Mucosa of stomach (tissue), 1 donor: ENCODE measurements around the gene NR2F6.
"Not testable (repeated sequence)": the region's sequence is repeated elsewhere in the genome, so short reads cannot be mapped to it uniquely, and the experiment has no call there.

ENCODE experiments used
- H3K27me3 ChIP-seq: one replicate; pipeline ENCODE4 v1.7.0; 2013; ENCODE audit warnings: mild to moderate bottlenecking, low read length; ENCODE audit not compliant: control insufficient read depth, insufficient read depth
- H3K36me3 ChIP-seq: one replicate; pipeline ENCODE4 v1.7.0; 2013; ENCODE audit warnings: low read length; ENCODE audit not compliant: control insufficient read depth, insufficient read depth
- H3K4me1 ChIP-seq: one replicate; pipeline ENCODE4 v1.7.0; 2013; ENCODE audit warnings: mild to moderate bottlenecking, low read length; ENCODE audit not compliant: control insufficient read depth, insufficient read depth
- H3K4me3 ChIP-seq: one replicate; pipeline ENCODE4 v1.7.0; 2013; ENCODE audit warnings: low read length
- H3K9ac ChIP-seq: one replicate; pipeline ENCODE4 v1.7.0; 2013; ENCODE audit warnings: mild to moderate bottlenecking, low read length, moderate library complexity
- H3K9me3 ChIP-seq: one replicate; pipeline ENCODE4 v1.7.0; 2013; ENCODE audit warnings: mild to moderate bottlenecking, low read length, moderate library complexity; ENCODE audit not compliant: control insufficient read depth
- donor health status: Pancreatic carcinoma.

Gene NR2F6

GRCh38 chr19:17281391-17282304, 35.9 kb upstream of the NR2F6 start, which contains the start of gene ANKLE1:
ANKLE1 (plus strand) TSS chr19:17281901; CDS start chr19:17281921, 20 bp downstream.
- no peak within 1 kb of the TSS for H3K4me3 ChIP-seq
- H3K4me1 ChIP-seq: peaks cover 14% of the 10 kb centered on the region
- H3K9ac ChIP-seq: peak within 1 kb of the TSS; percentile 50
- no peaks in the 10 kb centered on the region for H3K9me3 ChIP-seq
- H3K27me3 ChIP-seq: peaks cover 14% of the 10 kb centered on the region
- peaks cover 5% of the 10 kb centered on the region for H3K36me3 ChIP-seq

- H3K27me3 ChIP-seq: peaks cover 14% of the 10 kb centered on the region
- no peaks in the 10 kb centered on the region for H3K9me3 ChIP-seq
- no peak overlapping the region for H3K9ac ChIP-seq
- no peak overlapping the region for H3K4me3 ChIP-seq
- H3K4me1 ChIP-seq: peaks cover 14% of the 10 kb centered on the region
- H3K36me3 ChIP-seq: peaks cover 11% of the 10 kb centered on the region
Observed at GRCh38 chr19:17279436-17279835, 33.7 kb upstream of the NR2F6 start.

- H3K9me3 ChIP-seq: no peaks in the 10 kb centered on the region
- H3K4me1 ChIP-seq: no peaks in the 10 kb centered on the region
- H3K4me3 ChIP-seq: no peak overlapping the region
- H3K9ac ChIP-seq: no peak overlapping the region
- H3K36me3 ChIP-seq: peaks cover 23% of the 10 kb centered on the region
- H3K27me3 ChIP-seq: no peaks in the 10 kb centered on the region
Observed at GRCh38 chr19:17275441-17276175, 29.9 kb upstream of the NR2F6 start.

GRCh38 chr19:17274892-17275291, 29.2 kb upstream of the NR2F6 start:
- peaks cover 23% of the 10 kb centered on the region for H3K36me3 ChIP-seq
- not testable (repeated sequence) for H3K4me3 ChIP-seq, H3K4me1 ChIP-seq, H3K27me3 ChIP-seq, H3K9ac ChIP-seq, H3K9me3 ChIP-seq

- Histone ChIP-seq H3K4me3 (no peak overlapping the region), H3K4me1 (no peaks in the 10 kb centered on the region), H3K9me3 (no peaks in the 10 kb centered on the region), H3K27me3 (no peaks in the 10 kb centered on the region), H3K36me3 (peaks cover 5% of the 10 kb centered on the region), H3K9ac (no peak overlapping the region)
Observed at GRCh38 chr19:17268754-17269153, 23.0 kb upstream of the NR2F6 start.

- no peaks in the 10 kb centered on the region for H3K4me1 ChIP-seq
Observed at GRCh38 chr19:17266975-17267788, 21.5 kb upstream of the NR2F6 start, which contains the start of gene BABAM1. BABAM1 (plus strand) TSS chr19:17267443; CDS start chr19:17268807, 1,364 bp downstream.

GRCh38 chr19:17266589-17266974, 20.9 kb upstream of the NR2F6 start:
- Histone ChIP-seq H3K36me3 (peaks cover 4% of the 10 kb centered on the region), H3K4me3 (no peak overlapping the region), H3K27me3 (no peaks in the 10 kb centered on the region), H3K9ac (no peak overlapping the region), H3K9me3 (no peaks in the 10 kb centered on the region), H3K4me1 (no peaks in the 10 kb centered on the region)

More at GRCh38 chr19:17266975-17267788, 21.5 kb upstream of the NR2F6 start, which contains the start of gene BABAM1:
- Histone ChIP-seq H3K36me3 (peaks cover 4% of the 10 kb centered on the region), H3K4me3 (peak within 1 kb of the TSS; percentile 99), H3K27me3 (no peaks in the 10 kb centered on the region), H3K9me3 (no peaks in the 10 kb centered on the region), H3K9ac (peak within 1 kb of the TSS; percentile 79)

- Histone ChIP-seq H3K9ac (no peak overlapping the region), H3K4me1 (no peaks in the 10 kb centered on the region), H3K9me3 (no peaks in the 10 kb centered on the region), H3K36me3 (no peaks in the 10 kb centered on the region), H3K27me3 (no peaks in the 10 kb centered on the region), H3K4me3 (no peak overlapping the region)
Observed at GRCh38 chr19:17266026-17266425, 20.3 kb upstream of the NR2F6 start.

- no peak within 1 kb of the TSS for H3K4me3 ChIP-seq
- H3K9ac ChIP-seq: no peak within 1 kb of the TSS
- no peaks in the 10 kb centered on the region for H3K4me1 ChIP-seq
- no peaks in the 10 kb centered on the region for H3K36me3 ChIP-seq
- H3K9me3 ChIP-seq: no peaks in the 10 kb centered on the region
- no peaks in the 10 kb centered on the region for H3K27me3 ChIP-seq
Observed at GRCh38 chr19:17264641-17264979, 18.9 kb upstream of the NR2F6 start, which contains the start of gene USHBP1. USHBP1 (minus strand) TSS chr19:17264745; CDS start chr19:17264299, 446 bp downstream.

- H3K9me3 ChIP-seq: no peaks in the 10 kb centered on the region
- H3K36me3 ChIP-seq: no peaks in the 10 kb centered on the region
- H3K4me3 ChIP-seq: no peak overlapping the region
- no peaks in the 10 kb centered on the region for H3K27me3 ChIP-seq
- no peaks in the 10 kb centered on the region for H3K4me1 ChIP-seq
- no peak overlapping the region for H3K9ac ChIP-seq
Observed at GRCh38 chr19:17263712-17264640, 18.3 kb upstream of the NR2F6 start.

- Histone ChIP-seq H3K4me1 (no peaks in the 10 kb centered on the region), H3K4me3 (no peak overlapping the region), H3K9me3 (no peaks in the 10 kb centered on the region), H3K36me3 (no peaks in the 10 kb centered on the region), H3K27me3 (no peaks in the 10 kb centered on the region), H3K9ac (no peak overlapping the region)
Observed at GRCh38 chr19:17262557-17262956, 16.8 kb upstream of the NR2F6 start.
